RWPE2 (cell line): Measurements from ENCODE around the gene KDM7A.

Experiments
- ATAC-seq: fragments of 200-7000 bp; cut with Tn5 transposase; 3 replicates; pipeline ENCODE4 v1.9.1; 2021; ENCODE audit warnings: low read depth
- DNase-seq: peaks from one replicate; pipeline ENCODE4 v3.0.0-alpha.2; 2020; ENCODE audit warnings: low spot score
- H3K27ac ChIP-seq: fragments of 450-650 bp; 2 replicates; pipeline ENCODE4 v1.5.1; 2017; ENCODE audit warnings: mild to moderate bottlenecking; ENCODE audit not compliant: poor library complexity, severe bottlenecking
- H3K27me3 ChIP-seq: fragments of 250-450 bp; sonication (Bioruptor Pico); 2 replicates; pipeline ENCODE4 v1.5.1; 2021; ENCODE audit warnings: mild to moderate bottlenecking, moderate library complexity; ENCODE audit not compliant: insufficient read depth, poor library complexity, severe bottlenecking
- H3K36me3 ChIP-seq: fragments of 250-450 bp; sonication (Bioruptor Pico); 2 replicates; pipeline ENCODE4 v1.5.1; 2020; ENCODE audit warnings: low read depth, mild to moderate bottlenecking, moderate library complexity
- H3K4me1 ChIP-seq: fragments of 250-450 bp; sonication (Bioruptor Pico); 2 replicates; pipeline ENCODE4 v1.5.1; 2021; ENCODE audit warnings: mild to moderate bottlenecking, moderate library complexity; ENCODE audit not compliant: insufficient read depth, poor library complexity, severe bottlenecking
- H3K4me3 ChIP-seq: fragments of 250-450 bp; sonication (Bioruptor Pico); 2 replicates; pipeline ENCODE4 v1.5.1; 2021; ENCODE audit warnings: mild to moderate bottlenecking, moderate library complexity; ENCODE audit not compliant: severe bottlenecking
- H3K9me3 ChIP-seq: fragments of 250-450 bp; sonication (Bioruptor Pico); 2 replicates; pipeline ENCODE4 v1.5.1; 2021; ENCODE audit warnings: mild to moderate bottlenecking, moderate library complexity; ENCODE audit not compliant: severe bottlenecking
- CTCF ChIP-seq: fragments of 450-650 bp; IDR thresholded peaks from one replicate; pipeline ENCODE4 v1.5.1; 2017; ENCODE audit warnings: mild to moderate bottlenecking, moderate library complexity; ENCODE audit not compliant: poor library complexity, severe bottlenecking

Gene KDM7A

GRCh38 chr7:140096459-140096858, 80.3 kb downstream of the KDM7A start:
- TF ChIP-seq CTCF: no peak
- H3K27me3 ChIP-seq: no peaks in the 10 kb centered on the region
- ATAC-seq (no peak), DNase-seq (no peak)
- H3K4me1 ChIP-seq: no peaks in the 10 kb centered on the region
- H3K4me3 ChIP-seq: no peak overlapping the region
- H3K9me3 ChIP-seq: peaks cover 2% of the 10 kb centered on the region
- no peak overlapping the region for H3K27ac ChIP-seq
- peaks cover 61% of the 10 kb centered on the region for H3K36me3 ChIP-seq

- Histone ChIP-seq H3K9me3 (no peaks in the 10 kb centered on the region), H3K4me1 (no peaks in the 10 kb centered on the region), H3K4me3 (no peak overlapping the region), H3K36me3 (peaks cover 54% of the 10 kb centered on the region), H3K27ac (no peak overlapping the region), H3K27me3 (no peaks in the 10 kb centered on the region)
- no peak for TF ChIP-seq CTCF
- DNase-seq (no peak), ATAC-seq (no peak)
These were observed 83.4 kb downstream of the KDM7A start for GRCh38 chr7:140093375-140093774.

- no peaks in the 10 kb centered on the region for H3K4me1 ChIP-seq
- no peak overlapping the region for H3K27ac ChIP-seq
- DNase-seq: no peak
- H3K27me3 ChIP-seq: no peaks in the 10 kb centered on the region
- no peak overlapping the region for H3K4me3 ChIP-seq
- no peak for TF ChIP-seq CTCF
- H3K9me3 ChIP-seq: no peaks in the 10 kb centered on the region
- peaks cover 4% of the 10 kb centered on the region; the same call in 1 of the 2 replicates for H3K36me3 ChIP-seq
- ATAC-seq: no peak
These were observed 91.3 kb downstream of the KDM7A start for GRCh38 chr7:140085447-140085846.

- no peaks in the 10 kb centered on the region for H3K27me3 ChIP-seq
- no peak overlapping the region for H3K27ac ChIP-seq
- ATAC-seq (no peak), DNase-seq (no peak)
- no peak for TF ChIP-seq CTCF
- no peaks in the 10 kb centered on the region for H3K9me3 ChIP-seq
- no peaks in the 10 kb centered on the region for H3K4me1 ChIP-seq
- H3K4me3 ChIP-seq: no peak overlapping the region
- H3K36me3 ChIP-seq: peaks cover 4% of the 10 kb centered on the region; the same call in 1 of the 2 replicates
These were observed 91.8 kb downstream of the KDM7A start for GRCh38 chr7:140084972-140085371.

GRCh38 chr7:140084142-140084655, 92.6 kb downstream of the KDM7A start:
- Histone ChIP-seq H3K4me1 (no peaks in the 10 kb centered on the region), H3K27ac (no peak overlapping the region), H3K27me3 (no peaks in the 10 kb centered on the region), H3K4me3 (no peak overlapping the region), H3K36me3 (peaks cover 4% of the 10 kb centered on the region; the same call in 1 of the 2 replicates), H3K9me3 (no peaks in the 10 kb centered on the region)
- DNase-seq (no peak), ATAC-seq (no peak)
- TF ChIP-seq CTCF: no peak
